Activated T-cell treated with anti-CD3 and anti-CD28 coated beads, Interleukin-2, amount 50 U/mL, for 72 hours (primary cell): Measurements from ENCODE around the gene HSDL1. TPM values are rescaled to one million over a fixed set of nuclear protein-coding genes. Genes with fewer than 3 reads are reported as not detected.

Source experiments
- ATAC-seq, 2 donors: fragments of 150-1000 bp; cut with Tn5 transposase; replicated peaks in 1 of 2; 2 replicates each; pipeline ENCODE4 v1.10.0; 2021; ENCODE audit warnings: moderate library complexity in 2 of 2, mild to moderate bottlenecking in 1 of 2
- DNase-seq, 2 donors: peaks; one replicate each; pipeline ENCODE4 v3.0.0; 2021 to 2022; ENCODE audit warnings: mixed read lengths in 1 of 2
- H3K27ac Mint-ChIP-seq: one replicate; pipeline ENCODE4 v1.8.0; 2022; ENCODE audit warnings: mild to moderate bottlenecking, moderate library complexity, mixed read lengths
- H3K27me3 Mint-ChIP-seq: one replicate; pipeline ENCODE4 v1.8.0; 2022; ENCODE audit warnings: low read depth, mixed read lengths
- H3K36me3 Mint-ChIP-seq, 2 donors: one replicate each; pipeline ENCODE4 v1.8.0; 2022; ENCODE audit warnings: mixed read lengths in 2 of 2, mild to moderate bottlenecking in 1 of 2; ENCODE audit not compliant: insufficient read depth in 2 of 2
- H3K4me1 Mint-ChIP-seq: one replicate; pipeline ENCODE4 v1.8.0; 2022; ENCODE audit warnings: low read depth, mixed read lengths
- H3K4me3 Mint-ChIP-seq, 2 donors: one replicate each; pipeline ENCODE4 v1.8.0; 2022; ENCODE audit warnings: mild to moderate bottlenecking in 2 of 2, mixed read lengths in 2 of 2, moderate library complexity in 2 of 2
- H3K9me3 Mint-ChIP-seq, 2 donors: one replicate each; pipeline ENCODE4 v1.8.0; 2022; ENCODE audit warnings: mixed read lengths in 2 of 2
- total RNA-seq, 2 donors: library from RNA; stranded (reverse); gene quantifications; one replicate each; pipeline ENCODE4 v1.2.3, GENCODE V29; 2022

Gene HSDL1
- total RNA-seq, 2 donors from 2014 or later = 13.0 to 14.6 TPM

DNA sequence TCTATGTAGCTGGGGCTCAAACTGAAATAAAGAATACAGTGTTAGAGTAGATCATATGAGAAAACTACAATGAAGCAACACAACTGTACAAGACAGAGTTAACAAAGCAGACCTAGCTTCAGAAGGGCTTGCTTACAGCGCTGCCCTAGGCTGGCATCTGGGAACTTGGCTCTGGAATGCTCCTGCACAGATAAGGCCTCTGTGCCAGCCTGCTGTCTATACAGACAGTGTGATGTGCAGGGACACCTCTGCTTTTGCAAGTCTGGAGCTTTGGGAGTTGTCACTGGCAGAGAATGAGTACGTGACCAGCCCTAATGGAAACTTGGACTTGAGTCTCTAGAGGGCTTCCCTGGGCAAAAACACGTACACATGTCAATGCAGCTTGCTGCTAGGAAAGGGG lies 70.3 kb downstream of the HSDL1 start:
- no peaks in the 10 kb centered on the region for H3K27me3 Mint-ChIP-seq
- H3K9me3 Mint-ChIP-seq = no peaks in the 10 kb centered on the region
- H3K4me3 Mint-ChIP-seq = no peak overlapping the region
- DNase-seq = no peak
- H3K36me3 Mint-ChIP-seq = peaks cover 0 to 19% of the 10 kb centered on the region in 2 donors
- no peaks in the 10 kb centered on the region for H3K4me1 Mint-ChIP-seq
- H3K27ac Mint-ChIP-seq = no peak overlapping the region
- ATAC-seq = no peak

Other genes with a start within 250 kb of the HSDL1 start
- 1 to 10 TPM; 4.6 to 5.2 TPM for gene MLYCD, start 246.1 kb downstream of the HSDL1 start, total RNA-seq
- 1 to 10 TPM in 1 of 2 donors, under 1 TPM in 1; 0.67 to 2.4 TPM for gene OSGIN1, start 191.9 kb downstream of the HSDL1 start, total RNA-seq
- under 1 TPM in 1 of 2 donors, not detected in 1; 0.58 TPM for gene NECAB2, start 176.9 kb downstream of the HSDL1 start, total RNA-seq
- gene SLC38A8, start 102.4 kb downstream of the HSDL1 start, total RNA-seq = not detected
- 10 to 100 TPM; 36.6 to 42.0 TPM for gene MBTPS1, start 28.2 kb downstream of the HSDL1 start, total RNA-seq
- gene DNAAF1, start 131 bp upstream of the HSDL1 start, total RNA-seq = under 1 TPM in 1 of 2 donors, not detected in 1; 0.19 TPM
- 10 to 100 TPM; 41.8 to 51.3 TPM for gene TAF1C, start 41.9 kb upstream of the HSDL1 start, total RNA-seq
- under 1 TPM in 1 of 2 donors, not detected in 1; 0.43 TPM for gene ADAD2, start 46.0 kb upstream of the HSDL1 start, total RNA-seq
- not detected for gene KCNG4, start 94.8 kb upstream of the HSDL1 start, total RNA-seq
- gene WFDC1, start 149.7 kb upstream of the HSDL1 start, total RNA-seq = not detected
- under 1 TPM in 1 of 2 donors, not detected in 1; 0.07 TPM for gene ATP2C2, start 223.4 kb upstream of the HSDL1 start, total RNA-seq